GM21360 (cell line): ENCODE results near the gene KANK4.
"Not testable (repeated sequence)": the region's sequence is repeated elsewhere in the genome, so short reads cannot be mapped to it uniquely, and the experiment has no call there.

Experiments used
- ATAC-seq: cut with Tn5 transposase; IDR thresholded peaks from one replicate; pipeline ENCODE4 v1.9.1; 2021; ENCODE audit warnings: mild to moderate bottlenecking, moderate library complexity; ENCODE audit not compliant: unreplicated experiment

Gene KANK4

DNA sequence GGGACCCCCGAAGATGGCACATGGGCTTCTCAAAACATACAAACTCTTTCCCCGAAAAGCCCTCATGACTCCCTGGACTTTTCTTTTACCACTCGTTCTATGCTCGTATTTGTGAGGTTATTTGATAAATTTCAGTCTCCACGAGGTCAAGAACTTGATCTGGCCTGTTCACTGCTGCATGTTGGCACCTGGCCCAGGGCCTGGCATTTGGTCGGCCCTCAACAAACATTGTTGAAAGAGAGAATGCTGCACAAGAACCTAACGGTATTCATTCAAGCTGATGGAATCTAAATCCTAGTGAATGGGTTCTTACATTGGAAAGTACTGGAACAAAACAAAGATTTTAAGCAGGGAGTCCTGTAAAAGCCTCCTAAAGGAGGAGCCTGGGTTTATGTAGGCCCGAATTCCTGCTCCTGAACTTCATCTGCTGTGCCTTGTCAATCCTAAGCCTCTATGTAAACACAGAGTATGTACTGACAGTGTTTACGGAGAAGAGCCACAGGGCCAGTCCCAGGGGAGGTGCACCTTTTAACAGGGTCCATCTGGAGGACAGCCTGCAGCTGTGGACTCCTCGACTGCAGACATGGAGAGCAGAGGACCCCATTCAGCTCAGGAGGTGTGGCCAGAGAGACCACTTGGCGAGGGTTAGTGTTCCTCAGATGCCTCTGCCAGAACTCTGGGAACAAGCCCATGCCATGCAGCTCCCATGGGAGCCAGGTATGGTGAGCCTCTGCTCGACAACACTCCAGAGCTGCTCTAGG is 77.7 kb downstream of the KANK4 start:
- ATAC-seq, result no peak

DNA sequence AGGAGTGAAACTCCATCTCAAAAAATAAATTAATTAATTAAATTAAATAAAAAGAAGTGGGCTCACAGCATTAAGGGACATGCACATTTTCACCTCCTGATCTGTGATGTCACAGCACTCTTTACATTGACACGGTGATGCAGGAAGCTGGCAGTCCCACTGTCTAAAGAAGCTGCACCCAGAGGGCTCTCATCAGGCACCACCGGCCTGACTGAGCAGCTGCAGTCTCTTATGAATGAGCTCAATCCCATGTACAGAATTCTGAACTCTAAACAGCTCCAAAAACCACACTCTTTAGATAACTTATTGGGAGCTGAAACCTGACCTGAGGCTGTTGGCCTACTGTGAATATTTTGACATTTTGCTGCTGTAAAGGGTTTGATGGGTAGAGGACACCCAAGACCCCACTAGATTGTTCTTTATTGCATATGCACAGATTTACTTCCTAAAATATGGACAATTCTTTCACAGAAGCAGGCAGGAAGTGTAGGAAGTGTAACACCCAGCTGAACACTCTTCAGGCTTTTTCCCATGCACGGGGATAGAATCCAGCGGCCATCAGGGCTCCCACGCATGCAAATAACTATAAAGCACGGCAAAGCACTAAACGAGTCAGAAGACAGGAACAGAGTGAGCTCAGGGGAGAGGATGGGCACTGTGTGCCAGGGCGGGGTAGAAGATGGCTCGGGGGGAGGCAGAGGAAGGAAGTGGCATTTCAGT is 78.4 kb downstream of the KANK4 start:
- no peak for ATAC-seq

DNA sequence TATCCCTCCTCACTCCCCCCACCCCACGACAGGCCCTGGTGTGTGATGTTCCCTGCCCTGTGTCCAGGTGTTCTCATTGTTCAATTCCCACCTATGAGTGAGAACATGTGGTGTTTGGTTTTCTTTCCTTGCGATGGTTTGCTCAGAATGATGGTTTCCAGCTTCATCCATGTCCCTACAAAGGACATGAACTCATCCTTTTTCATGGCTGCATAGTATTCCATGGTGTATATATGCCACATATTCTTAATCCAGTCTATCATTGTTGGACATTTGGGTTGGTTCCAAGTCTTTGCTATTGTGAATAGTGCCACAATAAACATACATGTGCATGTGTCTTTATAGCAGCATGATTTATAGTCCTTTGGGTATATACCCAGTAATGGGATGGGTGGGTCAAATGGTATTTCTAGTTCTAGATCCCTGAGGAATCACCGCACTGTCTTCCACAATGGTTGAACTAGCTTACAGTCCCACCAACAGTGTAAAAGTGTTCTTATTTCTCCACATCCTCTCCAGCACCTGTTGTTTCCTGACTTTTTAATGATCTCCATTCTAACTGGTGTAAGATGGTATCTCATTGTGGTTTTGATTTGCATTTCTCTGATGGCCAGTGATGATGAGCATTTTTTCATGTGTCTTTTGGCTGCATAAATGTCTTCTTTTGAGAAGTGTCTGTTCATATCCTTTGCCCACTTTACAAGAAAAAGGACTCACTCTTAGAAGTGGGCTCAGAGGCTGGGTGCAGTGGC is 79.4 kb downstream of the KANK4 start:
- ATAC-seq, result not testable (repeated sequence)

DNA sequence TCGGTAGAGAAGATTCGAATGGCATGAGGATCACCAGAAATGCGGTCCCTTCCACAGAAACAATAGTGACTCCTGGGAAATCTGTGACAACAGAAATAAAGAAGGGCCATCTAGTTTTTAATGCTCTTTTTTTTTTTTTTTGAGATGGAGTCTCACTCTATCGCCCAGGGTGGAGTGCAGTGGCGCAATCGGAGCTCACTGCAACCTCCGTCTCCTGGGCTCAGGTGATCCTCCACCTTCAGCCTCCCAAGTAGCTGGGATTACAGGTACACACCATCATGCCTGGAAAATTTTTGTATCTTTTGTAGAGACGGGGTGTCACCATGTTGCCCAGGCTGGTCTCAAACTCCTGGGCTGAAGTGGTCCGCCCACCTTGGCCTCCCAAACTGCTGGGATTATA is 80.7 kb downstream of the KANK4 start:
- no peak for ATAC-seq

DNA sequence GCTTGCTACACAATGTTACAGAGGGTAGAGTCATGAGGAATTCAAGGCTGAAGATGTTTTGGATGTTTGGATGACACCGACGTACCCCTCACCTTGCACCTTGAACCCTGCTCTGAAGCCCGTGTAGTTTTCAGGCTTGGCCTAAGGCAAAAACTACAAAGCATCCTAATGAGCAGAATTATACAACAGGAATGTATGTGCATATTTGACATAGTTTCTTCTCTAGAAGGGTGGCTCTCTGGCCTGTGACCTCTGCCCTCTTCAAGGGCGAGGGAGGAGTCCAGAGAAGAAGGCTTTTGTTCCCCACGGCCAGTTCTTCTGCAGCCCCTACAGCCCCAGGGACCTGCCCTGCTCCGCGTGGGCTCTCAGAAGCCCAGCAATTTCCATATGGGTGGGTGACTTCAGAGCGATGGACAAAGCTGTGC is 81.3 kb downstream of the KANK4 start:
- no peak for ATAC-seq

DNA sequence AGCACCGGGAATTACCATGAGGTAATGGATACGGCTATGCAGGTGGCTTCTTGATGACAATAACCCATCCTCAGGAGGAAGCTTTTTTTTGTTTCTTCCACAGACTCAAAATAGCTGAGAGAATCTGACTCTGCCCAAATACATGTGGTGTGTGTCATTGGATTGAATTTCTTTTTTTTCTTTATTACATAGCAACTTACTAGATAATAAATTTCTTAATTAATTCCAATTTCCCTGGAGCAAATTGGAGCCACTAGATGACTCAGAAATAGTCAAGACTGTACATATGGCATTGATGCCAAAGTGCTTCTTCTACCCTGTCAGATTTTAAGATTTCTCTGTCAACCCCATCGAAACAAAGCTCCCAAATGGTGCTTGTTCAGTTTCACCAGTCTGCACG is 81.9 kb downstream of the KANK4 start:
- no peak for ATAC-seq

DNA sequence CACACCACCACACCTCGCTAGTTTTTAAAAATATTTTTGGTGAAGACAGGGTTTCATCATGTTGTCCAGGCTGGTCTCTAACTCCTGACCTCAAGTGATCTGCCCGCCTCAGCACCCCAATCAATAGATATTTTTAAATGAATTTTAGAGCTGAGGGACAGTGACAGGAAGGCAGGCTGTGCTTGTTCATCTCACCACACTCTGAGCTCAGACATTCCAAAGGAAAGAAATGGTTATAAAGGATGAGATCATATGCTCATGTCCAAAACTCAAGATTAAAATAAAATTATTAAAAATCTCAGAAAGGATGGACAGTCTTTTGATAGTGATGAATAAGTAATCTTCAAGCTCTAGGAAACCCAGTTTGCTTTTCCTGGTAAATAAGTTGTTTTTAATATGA is 83.7 kb downstream of the KANK4 start:
- no peak for ATAC-seq

DNA sequence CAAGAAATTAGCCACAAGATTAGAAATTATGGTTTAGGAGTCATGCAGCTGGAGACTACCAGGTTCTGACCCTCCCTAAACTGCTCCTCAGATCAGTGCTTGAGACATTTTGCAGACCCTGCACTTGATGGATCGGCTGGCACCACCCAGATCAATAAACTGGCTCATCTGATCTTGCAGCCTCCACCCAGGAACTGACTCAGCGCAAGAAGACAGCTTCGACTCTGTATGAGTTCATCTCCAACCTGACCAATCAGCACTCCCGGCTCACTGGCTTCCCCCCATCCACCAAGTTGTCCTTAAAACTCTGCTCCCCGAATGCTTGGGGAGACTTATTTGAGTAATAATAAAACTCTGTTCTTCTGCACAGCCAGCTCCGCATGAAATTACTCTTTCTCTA is 84.5 kb downstream of the KANK4 start:
- no peak for ATAC-seq

DNA sequence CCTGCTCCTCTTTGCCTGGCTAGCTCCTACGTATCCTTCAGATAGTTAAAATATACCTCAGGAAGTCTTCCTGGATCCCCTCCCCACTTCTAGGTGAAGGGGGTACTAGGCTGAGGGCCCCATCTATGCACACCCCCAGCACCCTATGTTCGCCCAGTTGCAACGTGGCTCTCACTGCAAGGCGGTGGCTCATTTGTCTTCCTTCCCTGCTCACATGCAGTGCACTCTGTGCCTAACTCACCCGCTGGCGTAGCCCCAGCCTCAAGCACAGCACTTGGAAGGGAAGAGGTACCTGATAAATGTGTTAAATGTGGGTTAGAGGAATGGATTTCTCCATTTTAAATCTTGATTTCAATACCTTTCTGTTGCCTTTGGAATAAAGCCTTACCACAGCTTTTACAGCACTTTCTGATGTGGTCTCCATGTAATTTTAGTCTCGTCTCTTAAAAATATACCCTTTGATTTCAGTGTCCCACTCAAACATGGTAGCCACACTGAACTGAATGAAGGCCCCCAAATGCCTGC is 85.2 kb downstream of the KANK4 start:
- no peak for ATAC-seq

DNA sequence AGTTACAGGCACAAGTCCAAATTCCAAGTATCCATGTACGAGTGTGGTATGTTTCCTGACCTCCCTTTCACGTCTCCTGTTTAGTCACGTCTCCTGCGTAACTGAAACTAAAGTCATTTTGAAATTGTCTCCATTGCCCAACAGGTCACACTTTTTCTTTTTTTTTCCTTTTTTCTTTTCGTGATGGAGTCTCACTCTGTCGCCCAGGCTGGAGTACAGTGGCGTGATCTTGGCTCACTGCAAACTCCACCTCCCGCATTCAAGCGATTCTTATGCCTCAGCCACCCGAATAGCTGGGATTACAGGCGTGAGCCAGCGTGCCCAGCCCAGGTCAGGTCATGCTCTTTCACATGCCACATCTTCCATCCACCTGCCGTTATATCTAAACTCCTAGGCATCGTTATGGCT is 86.4 kb downstream of the KANK4 start:
- no peak for ATAC-seq

DNA sequence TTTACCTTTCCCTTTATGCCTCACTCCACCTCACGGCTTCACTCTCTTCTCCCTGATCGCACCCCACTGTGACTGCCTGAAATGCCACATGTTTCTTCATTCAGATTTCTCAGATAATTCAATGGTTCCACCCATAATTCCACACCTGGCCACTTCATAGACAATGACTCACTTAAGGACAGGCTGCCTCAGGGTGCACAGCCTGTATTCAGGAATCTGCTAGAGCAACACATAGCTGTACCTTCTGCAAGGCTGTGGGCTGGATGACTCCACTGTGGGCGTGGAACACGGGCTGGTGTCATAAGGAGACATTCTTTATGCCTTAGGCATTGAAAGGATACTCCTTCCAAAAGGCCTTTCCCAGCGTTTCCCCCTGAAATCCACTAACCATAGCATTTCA is 88.5 kb downstream of the KANK4 start:
- no peak for ATAC-seq

DNA sequence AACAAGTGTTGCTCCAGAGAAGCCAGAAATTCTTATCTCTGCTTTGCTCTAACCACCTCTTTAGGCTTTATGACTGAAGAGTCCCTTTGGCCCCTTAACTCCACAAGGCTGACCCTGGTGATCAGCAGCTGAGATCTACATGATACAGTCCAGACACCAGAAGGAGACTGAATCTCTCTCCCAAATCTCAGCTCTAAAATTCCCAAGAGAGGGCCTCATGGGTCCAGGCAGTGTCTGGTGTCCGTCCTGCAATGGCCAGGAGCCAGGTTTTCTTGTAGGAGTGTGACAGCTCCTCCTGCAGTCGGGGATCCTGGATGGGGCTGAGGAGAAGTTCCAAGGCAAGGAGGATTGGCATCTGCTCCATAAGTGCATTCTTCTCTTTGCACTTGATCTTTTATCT is 89.3 kb downstream of the KANK4 start:
- no peak for ATAC-seq

DNA sequence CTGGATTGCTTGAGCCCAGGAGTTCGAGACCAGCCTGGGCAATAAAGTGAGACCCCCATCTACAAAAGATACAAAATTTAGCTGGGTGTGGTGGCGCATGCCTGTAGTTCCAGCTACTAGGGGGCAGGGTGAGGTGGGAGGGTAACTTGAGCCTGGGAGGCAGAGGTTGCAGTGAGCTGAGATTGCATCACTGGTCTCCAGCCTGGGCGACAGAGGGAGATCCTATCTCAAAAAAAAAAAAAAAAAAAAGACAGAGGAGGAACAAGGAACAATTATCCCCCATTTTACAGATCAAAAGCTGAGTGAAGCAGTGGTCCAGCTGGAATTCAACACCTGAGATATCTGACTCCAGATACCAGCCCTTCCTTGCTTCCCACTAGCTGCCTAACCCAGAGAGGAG is 89.8 kb downstream of the KANK4 start:
- ATAC-seq, result no peak

DNA sequence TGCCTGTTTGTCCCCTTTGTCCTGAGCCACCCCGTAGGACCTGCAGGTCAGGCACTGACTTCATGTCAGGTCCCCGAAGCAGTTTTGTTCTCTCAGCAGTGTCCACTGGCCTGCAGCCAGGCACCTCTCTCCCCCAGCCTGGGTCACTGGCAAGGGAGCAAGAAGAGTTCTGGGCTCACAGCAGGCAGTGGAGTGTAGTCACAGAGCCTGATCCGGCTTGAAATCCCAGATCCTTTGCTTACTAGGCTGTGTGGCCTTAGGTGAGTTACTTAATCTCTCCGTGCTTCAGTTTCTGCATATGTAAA is 90.4 kb downstream of the KANK4 start:
- no peak for ATAC-seq

DNA sequence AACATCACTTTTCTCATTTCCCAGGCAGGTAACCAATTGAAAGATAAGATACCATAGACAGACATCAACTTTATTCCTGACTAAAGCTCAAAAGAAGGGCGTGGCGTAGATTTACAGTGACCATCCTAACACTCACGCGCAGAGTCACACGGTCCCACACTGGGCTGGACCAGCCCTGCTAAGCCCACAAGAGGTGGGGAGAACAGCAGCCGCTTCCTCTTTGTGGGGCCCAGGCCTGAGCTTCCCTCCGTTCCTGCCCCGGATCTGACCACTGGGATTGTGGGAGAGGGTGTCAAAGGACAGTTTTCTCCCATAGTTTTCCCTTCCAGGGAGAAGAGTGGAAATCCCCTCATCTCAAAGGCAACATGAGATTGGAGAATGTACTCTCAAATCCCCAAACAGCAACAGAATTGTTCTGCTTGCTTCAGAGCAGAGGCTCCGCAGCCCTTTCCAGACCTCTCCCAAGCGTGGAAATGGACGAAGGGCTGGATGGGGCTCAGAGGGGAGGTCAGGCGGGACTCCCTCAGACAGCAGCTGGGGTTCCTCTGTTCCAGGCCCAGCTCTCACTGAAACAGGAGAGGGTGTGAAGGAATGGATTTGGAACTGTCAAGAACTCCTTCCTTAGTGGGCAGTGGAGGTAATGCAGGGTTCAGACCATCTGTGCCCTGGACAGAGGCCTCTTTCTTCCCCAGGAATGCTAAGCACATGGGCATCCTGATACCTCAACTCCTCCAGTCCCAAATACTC is 90.9 kb downstream of the KANK4 start:
- no peak for ATAC-seq

DNA sequence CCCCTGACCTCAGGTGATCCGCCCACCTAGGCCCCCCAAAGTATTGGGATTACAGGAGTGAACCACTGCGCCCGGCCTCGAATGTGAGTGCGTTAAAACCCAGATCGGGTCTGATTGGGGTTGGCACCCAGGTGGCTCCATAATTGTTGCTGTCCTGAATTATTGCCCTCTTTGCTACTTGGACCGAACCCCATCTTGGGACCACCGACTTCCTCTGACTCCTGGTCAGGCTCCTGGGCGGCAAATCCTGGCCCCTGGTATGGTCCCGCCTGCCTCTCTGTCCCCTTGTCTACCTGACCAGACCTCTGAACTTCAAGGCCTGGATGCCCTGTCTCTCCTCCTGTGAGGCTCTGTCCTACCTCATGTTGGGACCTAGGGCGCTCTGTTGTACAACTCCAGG is 91.7 kb downstream of the KANK4 start:
- ATAC-seq, result no peak

DNA sequence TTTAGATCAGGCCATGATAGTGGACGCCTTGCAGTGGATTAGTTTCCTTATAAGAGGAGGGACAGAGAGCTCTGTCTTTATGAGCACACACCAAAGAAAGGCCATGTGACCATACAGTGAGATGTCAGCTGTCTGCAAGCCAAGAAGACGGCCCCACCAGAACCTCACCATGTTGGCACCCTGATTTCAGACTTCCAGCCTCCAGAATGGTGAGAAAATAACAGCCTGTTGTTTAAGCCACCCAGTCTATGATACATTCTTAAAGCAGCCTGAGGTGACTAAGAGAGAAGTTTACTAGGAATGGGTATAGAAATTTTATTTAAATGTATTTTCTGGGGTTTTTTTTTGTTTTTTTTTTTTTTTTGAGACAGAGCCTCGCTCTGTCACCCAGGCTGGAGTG is 95.1 kb downstream of the KANK4 start:
- ATAC-seq, result no peak

DNA sequence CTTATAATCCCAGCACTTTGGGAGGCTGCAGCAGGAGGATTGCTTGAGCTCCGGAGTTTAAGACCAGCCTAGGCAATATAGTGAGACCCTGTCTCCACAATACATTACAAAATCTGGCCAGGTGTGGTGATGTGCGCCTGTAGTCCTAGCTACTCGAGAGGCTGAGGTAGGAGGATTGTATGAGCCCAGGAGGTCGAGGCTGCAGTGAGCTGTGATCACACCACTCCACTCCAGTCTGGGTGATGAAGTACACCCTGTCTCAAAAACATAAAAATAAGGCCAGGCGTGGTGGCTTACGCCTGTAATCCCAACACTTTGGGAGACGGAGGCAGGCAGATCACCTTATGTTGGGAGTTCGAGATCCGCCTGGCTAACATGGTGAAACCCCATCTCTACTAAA is 96.9 kb downstream of the KANK4 start:
- ATAC-seq, result no peak

DNA sequence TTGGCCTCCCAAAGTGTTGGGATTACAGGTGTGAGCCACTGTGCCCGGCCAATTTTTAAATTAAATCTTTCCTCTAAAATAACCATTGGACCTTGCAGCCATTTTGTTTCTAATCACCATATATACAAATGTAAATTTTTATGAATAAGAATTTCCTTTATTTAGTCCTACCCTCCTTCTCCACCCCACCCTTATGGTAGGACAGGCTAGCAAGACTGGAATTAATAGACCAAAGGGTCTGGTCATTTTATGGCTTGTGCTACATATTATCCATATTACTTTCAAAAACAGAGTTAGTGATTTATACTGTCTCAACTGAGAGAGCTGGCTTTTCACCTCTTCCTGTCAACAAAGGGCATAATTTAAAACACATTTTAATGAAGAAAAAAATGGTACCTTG is 98.1 kb downstream of the KANK4 start:
- ATAC-seq, result no peak

DNA sequence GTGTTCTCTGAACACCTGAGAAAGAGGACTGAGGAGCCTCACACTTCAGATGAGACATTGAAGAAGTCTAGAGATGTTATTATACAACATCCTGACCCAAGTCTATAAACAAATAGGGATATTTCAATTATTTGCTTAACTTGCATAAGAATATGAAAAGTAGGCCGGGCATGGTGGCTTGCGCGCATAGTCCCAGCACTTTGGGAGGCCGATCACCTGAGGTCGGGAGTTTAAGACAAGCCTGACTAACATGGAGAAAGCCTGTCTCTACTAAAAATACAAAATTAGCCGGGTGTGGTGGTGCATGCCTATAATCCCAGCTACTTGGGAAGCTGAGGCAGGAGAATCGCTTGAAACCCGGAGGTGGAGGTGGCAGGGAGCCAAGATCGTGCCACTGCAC is 98.8 kb downstream of the KANK4 start:
- ATAC-seq, result not testable (repeated sequence)

DNA sequence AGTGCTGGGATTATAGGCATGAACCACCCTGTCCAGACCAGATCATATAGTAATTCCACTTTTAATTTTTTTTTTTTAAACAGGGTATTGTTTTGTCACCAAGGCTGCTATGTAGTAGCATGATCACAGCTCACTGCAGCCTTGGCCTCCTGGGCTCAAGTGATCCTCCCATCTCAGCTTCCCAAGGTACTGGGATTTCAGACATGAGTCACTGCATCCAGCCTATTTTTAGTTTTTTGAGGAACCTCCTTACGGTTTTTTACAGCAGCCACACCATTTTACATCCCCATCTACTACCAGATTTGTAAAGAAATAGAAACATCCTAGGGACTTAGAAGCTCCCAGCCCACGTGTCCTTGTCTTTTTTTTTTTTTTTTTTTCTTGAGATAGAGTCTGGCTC is 100.6 kb downstream of the KANK4 start:
- no peak for ATAC-seq
